ENCODE results near the gene MYH7B. TPM values are rescaled to one million over a fixed set of nuclear protein-coding genes. Genes with fewer than 3 reads are reported as not detected.

The MYH7B gene
- total RNA-seq, 1 experiment from 2014 or later = 0.74 TPM

DNA sequence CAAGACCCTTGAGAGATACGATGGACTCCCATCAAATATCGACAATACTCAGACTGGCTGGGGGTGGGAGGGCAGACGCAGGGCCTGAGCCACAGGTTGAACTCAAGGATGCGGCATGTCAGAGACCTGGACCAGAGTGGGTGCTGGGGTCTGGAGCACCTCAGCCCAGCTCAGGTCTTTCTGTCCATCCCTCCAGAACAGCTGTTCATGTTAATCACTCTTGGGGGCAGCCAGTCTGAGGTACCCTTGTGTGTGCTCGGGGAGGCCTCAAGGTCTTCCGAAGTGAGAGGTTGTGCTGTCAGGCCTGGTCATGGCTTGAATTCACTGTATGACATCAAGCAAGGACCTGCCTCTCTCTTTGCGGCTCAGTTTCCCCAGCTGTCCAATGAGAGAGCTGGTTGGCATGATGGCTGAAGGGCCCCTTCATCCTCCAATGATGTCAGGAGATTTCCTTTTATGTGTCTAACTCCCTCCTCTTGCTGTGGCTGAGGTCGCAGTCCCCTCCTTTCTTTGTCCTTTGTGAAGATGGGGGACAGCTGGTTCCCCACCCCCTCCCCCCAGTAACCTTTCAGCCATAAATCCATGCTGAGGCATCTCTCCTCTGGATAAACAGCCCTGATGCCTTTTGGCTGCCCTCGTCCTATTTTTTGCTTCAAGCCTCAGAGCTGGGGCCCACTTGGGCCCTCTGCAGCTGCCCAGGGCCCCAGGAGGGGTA lies 15.3 kb downstream of the MYH7B start:
- BruUV-seq (replicated peaks) = no TSS peak
- TF ChIP-seq FOSL1 (IDR thresholded peaks at IDR 0.05; ENCODE audit: low read depth) = no peak
- TF ChIP-seq POLR2AphosphoS5 (IDR thresholded peaks at IDR 0.05; ENCODE audit: low read depth, low read length) = no peak
- no peak for TF ChIP-seq ZBTB33 (IDR thresholded peaks at IDR 0.05; ENCODE audit: extremely low read depth, insufficient replicate concordance, low read length)
- no peak for TF ChIP-seq ZFX (IDR thresholded peaks at IDR 0.05)
- Histone ChIP-seq H3K79me2 (ENCODE audit: insufficient read depth, low read length) (no peaks in the 10 kb centered on the region), H3K36me3 (ENCODE audit: control insufficient read depth in 1 of 2, insufficient read depth in 2 of 2, low read length in 2 of 2) (no peaks in the 10 kb centered on the region), H3K4me1 (ENCODE audit: control insufficient read depth in 1 of 2, insufficient read depth in 2 of 2, low read length in 2 of 2) (no peaks in the 10 kb centered on the region), H4K20me1 (ENCODE audit: insufficient read depth) (no peaks in the 10 kb centered on the region), H3K27me3 (ENCODE audit: insufficient read depth, low read length) (no peaks in the 10 kb centered on the region), H3K4me3 (replicated peaks in 1 of 2; ENCODE audit: low read depth in 1 of 2, low read length in 2 of 2) (no peak overlapping the region), H3K9me2 (ENCODE audit: insufficient read depth) (no peaks in the 10 kb centered on the region), H2AFZ (ENCODE audit: low read depth, low read length, poor library complexity, severe bottlenecking) (no peak overlapping the region), H3K4me2 (ENCODE audit: low read length) (no peak overlapping the region), H3K9ac (ENCODE audit: low read length) (no peak overlapping the region), H3K27ac (ENCODE audit: low read depth, low read length) (no peak overlapping the region), H3K9me3 (ENCODE audit: control insufficient read depth in 1 of 2, insufficient read depth in 1 of 2, low read depth in 1 of 2, low read length in 2 of 2) (no peaks in the 10 kb centered on the region)
- ATAC-seq (no peak), DNase-seq (ENCODE audit: low read depth, low spot score) (no peak)
- POLR2A ChIA-PET = no interaction called here
- RAD21 ChIA-PET (ENCODE audit: low non-redundant PET in 1 of 2, low total read pairs in 2 of 2, uncharacterized antibody in 2 of 2, unreplicated experiment in 2 of 2) = no interaction called here
- CTCF ChIA-PET = interaction anchor here (1.1 kb wide), 1 partner anchor 97 kb away, joined by 3 read pairs; no protein-coding TSS in a partner anchor
- intact Hi-C loops (cut with micrococcal nuclease) = no loop called here

DNA sequence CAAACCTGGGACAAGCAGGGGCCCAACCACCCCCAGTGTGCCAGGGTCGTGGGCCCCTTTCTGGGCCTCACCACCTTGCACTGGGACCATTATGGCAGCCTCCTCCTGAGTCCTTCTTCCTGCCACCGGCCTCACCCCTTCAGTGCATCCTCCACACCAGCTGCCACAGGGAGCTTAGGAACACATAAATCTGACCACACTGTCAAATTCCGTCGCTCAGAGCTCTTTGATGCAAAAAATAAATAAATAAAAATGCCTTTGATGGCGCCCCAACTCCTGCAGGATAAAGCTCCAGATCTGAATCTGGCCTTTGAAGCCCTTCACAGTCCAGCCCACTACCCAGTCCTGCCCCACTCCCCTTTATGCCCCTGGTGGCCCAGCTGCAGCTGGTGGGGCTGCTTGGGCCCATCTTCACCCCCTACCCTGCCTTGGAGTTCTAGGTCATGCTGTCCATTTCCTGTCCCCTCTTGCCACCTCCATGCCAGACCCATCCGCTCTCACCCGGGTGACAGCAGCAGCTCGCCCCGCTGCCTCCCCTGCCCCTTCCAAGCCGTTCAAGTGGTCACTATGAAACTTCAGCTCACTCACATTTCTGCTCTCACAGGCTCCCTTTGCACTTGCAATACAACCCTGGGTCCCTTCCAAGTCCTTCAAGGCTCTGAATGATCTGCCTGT lies 16.0 kb downstream of the MYH7B start:
- intact Hi-C loops (cut with micrococcal nuclease) = no loop called here
- peaks cover 4% of the 10 kb centered on the region; the same call in 1 of the 2 replicates for H3K27me3 ChIP-seq (ENCODE audit: insufficient read depth, low read length)
- RAD21 ChIA-PET (ENCODE audit: low non-redundant PET in 1 of 2, low total read pairs in 2 of 2, uncharacterized antibody in 2 of 2, unreplicated experiment in 2 of 2) = no interaction called here
- no peaks in the 10 kb centered on the region for H3K4me1 ChIP-seq (ENCODE audit: control insufficient read depth in 1 of 2, insufficient read depth in 2 of 2, low read length in 2 of 2)
- no peaks in the 10 kb centered on the region for H3K9me3 ChIP-seq (ENCODE audit: control insufficient read depth in 1 of 2, insufficient read depth in 1 of 2, low read depth in 1 of 2, low read length in 2 of 2)
- POLR2A ChIA-PET = no interaction called here
- no peaks in the 10 kb centered on the region for H3K79me2 ChIP-seq (ENCODE audit: insufficient read depth, low read length)
- H4K20me1 ChIP-seq (ENCODE audit: insufficient read depth) = no peaks in the 10 kb centered on the region
- DNase-seq (ENCODE audit: low read depth, low spot score) = no peak
- H2AFZ ChIP-seq (ENCODE audit: low read depth, low read length, poor library complexity, severe bottlenecking) = no peak overlapping the region
- no peaks in the 10 kb centered on the region for H3K9me2 ChIP-seq (ENCODE audit: insufficient read depth)
- H3K4me3 ChIP-seq (replicated peaks in 1 of 2; ENCODE audit: low read depth in 1 of 2, low read length in 2 of 2) = no peak overlapping the region
- H3K4me2 ChIP-seq (ENCODE audit: low read length) = no peak overlapping the region
- no peak overlapping the region for H3K9ac ChIP-seq (ENCODE audit: low read length)
- no peak for ATAC-seq
- H3K36me3 ChIP-seq (ENCODE audit: control insufficient read depth in 1 of 2, insufficient read depth in 2 of 2, low read length in 2 of 2) = no peaks in the 10 kb centered on the region
- no peak overlapping the region for H3K27ac ChIP-seq (ENCODE audit: low read depth, low read length)
- CTCF ChIA-PET = interaction anchor here (1.1 kb wide), 1 partner anchor 97 kb away, joined by 3 read pairs; no protein-coding TSS in a partner anchor
- no TSS peak for BruUV-seq (replicated peaks)
- no peak for TF ChIP-seq RAD21 (IDR thresholded peaks at IDR 0.05; ENCODE audit: low read depth)
- no peak for TF ChIP-seq SIN3A (IDR thresholded peaks at IDR 0.05; ENCODE audit: low read depth)
- TF ChIP-seq POLR2A (IDR thresholded peaks at IDR 0.05; ENCODE audit: borderline replicate concordance, extremely low read depth, insufficient read depth, insufficient read length) = no peak
- TF ChIP-seq ZNF274 (IDR thresholded peaks at IDR 0.05; ENCODE audit: low read depth, low read length) = no peak
- no peak for TF ChIP-seq ZBTB33 (IDR thresholded peaks at IDR 0.05; ENCODE audit: extremely low read depth, insufficient replicate concordance, low read length)
- TF ChIP-seq, protein P1, sequence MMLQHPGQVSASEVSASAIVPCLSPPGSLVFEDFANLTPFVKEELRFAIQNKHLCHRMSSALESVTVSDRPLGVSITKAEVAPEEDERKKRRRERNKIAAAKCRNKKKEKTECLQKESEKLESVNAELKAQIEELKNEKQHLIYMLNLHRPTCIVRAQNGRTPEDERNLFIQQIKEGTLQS (IDR thresholded peaks at IDR 0.05) = no peak
- no peak for TF ChIP-seq REST (IDR thresholded peaks at IDR 0.05; ENCODE audit: low read depth)
